MM.1S (cell line): Measurements from ENCODE around the gene ATG3.

Experiments used
- DNase-seq: peaks from one replicate; pipeline ENCODE4 v3.0.0-alpha.2; 2015
- H2AFZ ChIP-seq: fragments of 300-600 bp; sonication (generic); 2 replicates; pipeline ENCODE4 v1.6.0; 2016; ENCODE audit warnings: antibody characterized with exemption, low read length
- H3F3A ChIP-seq: fragments of 300-600 bp; sonication (generic); 2 replicates; pipeline ENCODE4 v1.6.1; 2016; ENCODE audit warnings: mild to moderate bottlenecking, antibody characterized with exemption, low read length, moderate library complexity, mixed read lengths; ENCODE audit not compliant: insufficient read depth
- H3K27ac ChIP-seq: fragments of 300-600 bp; sonication (generic); 2 replicates; pipeline ENCODE4 v1.5.1; 2016; ENCODE audit warnings: mild to moderate bottlenecking, low read length
- H3K27me3 ChIP-seq: fragments of 300-600 bp; sonication (generic); replicated peaks from 2 replicates; pipeline ENCODE4 v1.6.0; 2016; ENCODE audit warnings: low read length; ENCODE audit not compliant: insufficient read depth
- H3K36me3 ChIP-seq: fragments of 300-600 bp; sonication (generic); replicated peaks from 2 replicates; pipeline ENCODE4 v1.6.1; 2016; ENCODE audit warnings: mild to moderate bottlenecking, low read length, mixed read lengths; ENCODE audit not compliant: insufficient read depth
- H3K4me1 ChIP-seq: fragments of 300-600 bp; sonication (generic); 2 replicates; pipeline ENCODE4 v1.6.1; 2016; ENCODE audit warnings: low read length, mixed read lengths
- H3K4me2 ChIP-seq: fragments of 300-600 bp; sonication (generic); 2 replicates; pipeline ENCODE4 v1.6.0; 2016; ENCODE audit warnings: low read depth, low read length
- H3K4me3 ChIP-seq: fragments of 300-600 bp; sonication (generic); 2 replicates; pipeline ENCODE4 v1.5.1; 2016; ENCODE audit warnings: low read length, mixed read lengths
- H3K79me2 ChIP-seq: fragments of 300-600 bp; sonication (generic); 2 replicates; pipeline ENCODE4 v1.6.1; 2016; ENCODE audit warnings: mixed run types, low read length, mixed read lengths
- H3K9ac ChIP-seq: fragments of 300-600 bp; sonication (generic); 2 replicates; pipeline ENCODE4 v1.6.1; 2016; ENCODE audit warnings: low read length, mixed read lengths
- H3K9me2 ChIP-seq: fragments of 300-600 bp; sonication (generic); replicated peaks from 2 replicates; pipeline ENCODE4 v1.6.1; 2016; ENCODE audit warnings: mild to moderate bottlenecking, low read length, mixed read lengths; ENCODE audit not compliant: insufficient read depth
- H3K9me3 ChIP-seq: fragments of 300-600 bp; sonication (generic); replicated peaks from 2 replicates; pipeline ENCODE4 v1.6.1; 2016; ENCODE audit warnings: mild to moderate bottlenecking, low read length, mixed read lengths; ENCODE audit not compliant: insufficient read depth
- H4K20me1 ChIP-seq: fragments of 300-600 bp; sonication (generic); 2 replicates; pipeline ENCODE4 v1.6.1; 2016; ENCODE audit warnings: mild to moderate bottlenecking, low read length, moderate library complexity, mixed read lengths; ENCODE audit not compliant: insufficient read depth
- EZH2 ChIP-seq: fragments of 300-600 bp; sonication (generic); optimal IDR thresholded peaks from 2 replicates; pipeline ENCODE3; 2017; ENCODE audit warnings: low read depth, mild to moderate bottlenecking, antibody characterized with exemption, low read length, mixed read lengths
- EZH2phosphoT487 ChIP-seq: fragments of 300-600 bp; sonication (generic); IDR thresholded peaks from 2 replicates; pipeline ENCODE4 v1.6.1; 2018; ENCODE audit warnings: antibody characterized with exemption, low read length
- TF ChIP-seq, protein P1 (sequence below): fragments of 300-600 bp; sonication (generic); IDR thresholded peaks from 2 replicates; pipeline ENCODE4 v1.5.1; 2016; ENCODE audit warnings: antibody characterized with exemption, low read length, mixed read lengths

The ATG3 gene

DNA sequence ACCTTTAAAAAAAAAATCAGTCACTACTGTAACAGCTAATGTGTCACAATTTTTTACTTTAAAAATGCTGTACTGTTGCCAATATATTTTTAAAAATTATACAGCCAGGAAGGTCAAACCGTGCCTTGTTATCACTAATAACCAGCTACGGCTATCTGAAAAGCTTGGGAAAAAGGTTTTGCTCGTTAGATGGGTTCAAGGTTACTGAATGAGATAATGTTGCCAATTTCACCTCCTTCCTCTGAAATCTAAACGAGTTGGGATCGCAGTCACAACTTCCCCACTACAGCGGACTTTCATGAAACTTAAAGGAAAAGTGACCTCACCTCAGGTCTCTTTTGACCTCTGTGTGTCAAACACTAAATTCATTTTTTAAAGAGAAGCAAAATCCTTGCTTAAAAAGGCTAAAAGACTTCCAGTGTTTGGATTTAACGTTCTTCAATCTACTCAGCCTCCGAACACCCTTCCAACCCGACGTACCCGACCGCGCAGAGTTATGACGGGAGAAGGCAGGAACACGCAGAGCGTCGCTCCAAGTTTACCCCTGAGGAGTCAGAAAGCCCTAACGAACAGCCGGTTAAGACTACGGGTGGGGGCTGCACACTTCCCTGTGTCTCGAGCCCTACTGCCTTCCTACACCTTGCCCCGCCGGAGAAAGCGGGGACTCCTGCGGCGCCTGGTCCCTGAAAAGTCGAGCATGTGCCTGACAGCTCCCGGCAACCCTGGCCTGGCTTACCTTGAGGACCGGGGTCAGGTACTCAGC, 860 bp downstream of the ATG3 start:
- TF ChIP-seq EZH2 (no peak), EZH2phosphoT487 (no peak)
- TF ChIP-seq, protein P1, sequence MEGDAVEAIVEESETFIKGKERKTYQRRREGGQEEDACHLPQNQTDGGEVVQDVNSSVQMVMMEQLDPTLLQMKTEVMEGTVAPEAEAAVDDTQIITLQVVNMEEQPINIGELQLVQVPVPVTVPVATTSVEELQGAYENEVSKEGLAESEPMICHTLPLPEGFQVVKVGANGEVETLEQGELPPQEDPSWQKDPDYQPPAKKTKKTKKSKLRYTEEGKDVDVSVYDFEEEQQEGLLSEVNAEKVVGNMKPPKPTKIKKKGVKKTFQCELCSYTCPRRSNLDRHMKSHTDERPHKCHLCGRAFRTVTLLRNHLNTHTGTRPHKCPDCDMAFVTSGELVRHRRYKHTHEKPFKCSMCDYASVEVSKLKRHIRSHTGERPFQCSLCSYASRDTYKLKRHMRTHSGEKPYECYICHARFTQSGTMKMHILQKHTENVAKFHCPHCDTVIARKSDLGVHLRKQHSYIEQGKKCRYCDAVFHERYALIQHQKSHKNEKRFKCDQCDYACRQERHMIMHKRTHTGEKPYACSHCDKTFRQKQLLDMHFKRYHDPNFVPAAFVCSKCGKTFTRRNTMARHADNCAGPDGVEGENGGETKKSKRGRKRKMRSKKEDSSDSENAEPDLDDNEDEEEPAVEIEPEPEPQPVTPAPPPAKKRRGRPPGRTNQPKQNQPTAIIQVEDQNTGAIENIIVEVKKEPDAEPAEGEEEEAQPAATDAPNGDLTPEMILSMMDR = no peak
- Histone ChIP-seq H3K27me3 (no peaks in the 10 kb centered on the region), H3K9me2 (no peaks in the 10 kb centered on the region), H3K4me3 (peak overlapping the region; percentile 98), H3K4me2 (peak overlapping the region; percentile 77), H3K27ac (peak overlapping the region; percentile 83), H3K9me3 (no peaks in the 10 kb centered on the region), H2AFZ (peak overlapping the region; percentile 78), H3K9ac (peak overlapping the region; percentile 89), H3K79me2 (peaks cover 57% of the 10 kb centered on the region), H3K4me1 (peaks cover 19% of the 10 kb centered on the region), H3K36me3 (no peaks in the 10 kb centered on the region; the same call in 1 of the 2 replicates), H4K20me1 (no peaks in the 10 kb centered on the region), H3F3A (peaks cover 17% of the 10 kb centered on the region)
- peak; percentile 72 for DNase-seq

- Histone ChIP-seq H3F3A (peaks cover 17% of the 10 kb centered on the region), H3K79me2 (peaks cover 63% of the 10 kb centered on the region), H3K27me3 (no peaks in the 10 kb centered on the region), H3K9me2 (no peaks in the 10 kb centered on the region), H3K9ac (peak overlapping the region; percentile 89), H2AFZ (0 out of 2 replicates have a peak overlapping the region, but pooled peaks have one; percentile 78), H3K9me3 (no peaks in the 10 kb centered on the region), H4K20me1 (0 out of 2 replicates have a peak, but pooled peaks cover 3% of the 10 kb centered on the region), H3K4me1 (peaks cover 19% of the 10 kb centered on the region), H3K27ac (peak overlapping the region; percentile 83; the same call in 1 of the 2 replicates), H3K4me2 (peak overlapping the region; percentile 77), H3K36me3 (no peaks in the 10 kb centered on the region; the same call in 1 of the 2 replicates), H3K4me3 (peak overlapping the region; percentile 98)
- TF ChIP-seq, protein P1 = no peak
- TF ChIP-seq EZH2phosphoT487 = no peak
- no peak for TF ChIP-seq EZH2
- no peak for DNase-seq
Observed at GRCh38 chr3:112560307-112560706, 1.5 kb downstream of the ATG3 start.

DNA sequence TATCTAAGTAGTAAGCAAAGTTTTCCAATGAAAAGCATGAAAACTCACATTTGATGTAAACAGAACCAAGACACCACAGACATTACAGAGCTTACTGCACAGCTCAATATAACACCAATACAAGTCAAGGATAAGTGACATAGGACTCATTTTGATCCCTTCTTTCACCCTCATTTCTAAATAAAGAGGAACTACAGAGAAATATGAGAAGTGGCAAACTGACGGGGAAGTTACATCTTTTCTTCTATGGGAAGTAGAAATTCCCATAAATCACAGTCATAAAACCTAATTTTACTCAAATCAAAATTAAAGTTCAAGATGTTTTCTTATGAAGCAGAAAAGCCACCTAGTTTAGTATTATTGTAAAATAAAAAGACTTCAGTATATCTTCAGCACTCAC, 3.8 kb downstream of the ATG3 start:
- Histone ChIP-seq H3K4me1 (peaks cover 14% of the 10 kb centered on the region), H3K9me3 (no peaks in the 10 kb centered on the region), H4K20me1 (0 out of 2 replicates have a peak, but pooled peaks cover 3% of the 10 kb centered on the region), H3K27me3 (no peaks in the 10 kb centered on the region), H3K36me3 (peaks cover 2% of the 10 kb centered on the region; the same call in 1 of the 2 replicates), H3K9ac (no peak overlapping the region), H3K4me3 (no peak overlapping the region), H2AFZ (no peak overlapping the region), H3K9me2 (no peaks in the 10 kb centered on the region), H3F3A (peaks cover 16% of the 10 kb centered on the region), H3K4me2 (no peak overlapping the region), H3K79me2 (peaks cover 79% of the 10 kb centered on the region), H3K27ac (no peak overlapping the region)
- no peak for DNase-seq
- no peak for TF ChIP-seq EZH2
- no peak for TF ChIP-seq EZH2phosphoT487
- TF ChIP-seq, protein P1 = no peak
